ENCODE measurements around the gene XRCC6. TPM values are rescaled to one million over a fixed set of nuclear protein-coding genes. Genes with fewer than 3 reads are reported as not detected.
"Not testable (repeated sequence)": the region's sequence is repeated elsewhere in the genome, so short reads cannot be mapped to it uniquely, and the experiment has no call there.

XRCC6 gene
- total RNA-seq, 1 donor from 2014 or later = 173 TPM

GRCh38 chr22:41650229-41650628, 29.1 kb downstream of the XRCC6 start:
- no peak for DNase-seq (ENCODE audit: low spot score)

- no peak for DNase-seq (ENCODE audit: low spot score)
Observed at GRCh38 chr22:41650821-41651220, 29.7 kb downstream of the XRCC6 start.

GRCh38 chr22:41654322-41654721, 33.2 kb downstream of the XRCC6 start:
- DNase-seq (ENCODE audit: low spot score) = no peak

- peak; percentile 24 for DNase-seq (ENCODE audit: low spot score)
Observed at GRCh38 chr22:41656556-41656955, 35.5 kb downstream of the XRCC6 start.

- DNase-seq (ENCODE audit: low spot score) = peak; percentile 76
Observed at GRCh38 chr22:41657709-41658108, 36.6 kb downstream of the XRCC6 start.

GRCh38 chr22:41658869-41659268, 37.8 kb downstream of the XRCC6 start:
- DNase-seq (ENCODE audit: low spot score) = no peak

GRCh38 chr22:41659941-41660340, 38.8 kb downstream of the XRCC6 start:
- peak; percentile 45 for DNase-seq (ENCODE audit: low spot score)

GRCh38 chr22:41660416-41660815, 39.3 kb downstream of the XRCC6 start:
- no peak for DNase-seq (ENCODE audit: low spot score)

- no peak for DNase-seq (ENCODE audit: low spot score)
Observed at GRCh38 chr22:41661088-41661487, 40.0 kb downstream of the XRCC6 start.

- no peak for DNase-seq (ENCODE audit: low spot score)
Observed at GRCh38 chr22:41661713-41662112, 40.6 kb downstream of the XRCC6 start.

- DNase-seq (ENCODE audit: low spot score) = peak; percentile 69
Observed at GRCh38 chr22:41663594-41663993, 42.5 kb downstream of the XRCC6 start.

GRCh38 chr22:41664490-41664889, 43.4 kb downstream of the XRCC6 start:
- DNase-seq (ENCODE audit: low spot score) = no peak

GRCh38 chr22:41664951-41665350, 43.9 kb downstream of the XRCC6 start:
- DNase-seq (ENCODE audit: low spot score) = no peak

GRCh38 chr22:41668971-41669911, 48.1 kb downstream of the XRCC6 start:
- no peak for DNase-seq (ENCODE audit: low spot score)

GRCh38 chr22:41672096-41672495, 51.0 kb downstream of the XRCC6 start:
- DNase-seq (ENCODE audit: low spot score) = not testable (repeated sequence)

- DNase-seq (ENCODE audit: low spot score) = no peak
Observed at GRCh38 chr22:41672780-41673509, 51.9 kb downstream of the XRCC6 start.

GRCh38 chr22:41674846-41675340, 53.8 kb downstream of the XRCC6 start:
- no peak for DNase-seq (ENCODE audit: low spot score)

GRCh38 chr22:41676134-41676533, 55.0 kb downstream of the XRCC6 start:
- no peak for DNase-seq (ENCODE audit: low spot score)

GRCh38 chr22:41681616-41682015, 60.5 kb downstream of the XRCC6 start:
- no peak for DNase-seq (ENCODE audit: low spot score)

GRCh38 chr22:41682033-41682807, 61.1 kb downstream of the XRCC6 start:
- peak; percentile 95 for DNase-seq (ENCODE audit: low spot score)

- no peak for DNase-seq (ENCODE audit: low spot score)
Observed at GRCh38 chr22:41683052-41683451, 62.0 kb downstream of the XRCC6 start.

All from mesenteric fat pad (tissue), 1 donor.